Spleen (tissue), 7 donors: ENCODE measurements around the gene TNFRSF18.

ENCODE experiments used
- POLR2A ChIP-seq, 3 donors: fragments of 450-650 bp; IDR thresholded peaks; one replicate each; pipeline ENCODE4 v1.5.1; 2017; ENCODE audit warnings: antibody characterized with exemption in 3 of 3, mild to moderate bottlenecking in 1 of 3
- TF ChIP-seq, protein P1 (sequence below), 11 experiments: fragments of 200-600 bp in 7 of 11; fragments of 450-650 bp in 4 of 11; sonication (generic) in 4 of 11; IDR thresholded peaks in 8 of 11; conservative IDR thresholded peaks in 3 of 11; 1 replicate in 7 of 11; 2 replicates in 4 of 11; pipeline versions ENCODE4 v1.4.0 to v1.8.0; 2016 to 2021; ENCODE audit warnings: antibody characterized with exemption in 11 of 11, inconsistent platforms in 4 of 11, mild to moderate bottlenecking in 1 of 11
- donor health status: DM: no; HTN: no; CAD: no; lungs with moderate emphysema.
- donor health status: DM: no; HTN: no; CAD: no.
- donor health status: DM: no; HTN: no; CAD: no.

DNA sequence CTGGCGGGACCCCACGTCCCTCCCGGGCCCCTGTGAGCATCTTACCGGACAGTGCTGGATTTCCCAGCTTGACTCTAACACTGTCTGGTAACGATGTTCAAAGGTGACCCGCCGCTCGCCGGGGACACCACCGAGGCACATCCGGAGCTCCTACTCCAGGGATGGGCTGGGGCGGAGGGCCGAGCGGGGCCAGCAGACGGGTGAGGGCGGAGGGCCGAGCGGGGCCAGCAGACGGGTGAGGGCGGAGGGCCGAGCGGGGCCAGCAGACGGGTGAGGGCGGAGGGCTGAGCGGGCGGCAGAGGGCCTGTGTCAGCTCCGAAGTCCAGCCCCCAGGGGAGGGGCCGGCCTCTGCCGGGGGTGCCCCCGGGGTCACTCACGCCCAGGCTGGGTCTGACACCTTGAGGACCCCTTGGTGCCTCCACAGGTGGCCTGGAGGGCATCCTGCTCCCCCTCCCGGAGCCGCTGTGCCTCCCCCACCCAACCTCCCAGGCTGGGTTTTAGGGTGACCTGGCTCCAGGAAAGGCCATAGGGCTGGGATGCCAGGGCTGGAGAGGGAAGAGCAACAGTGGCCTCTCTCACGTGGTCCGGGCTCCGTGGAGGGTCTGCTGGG lies 38.4 kb downstream of the TNFRSF18 start:
- TF ChIP-seq, protein P1, sequence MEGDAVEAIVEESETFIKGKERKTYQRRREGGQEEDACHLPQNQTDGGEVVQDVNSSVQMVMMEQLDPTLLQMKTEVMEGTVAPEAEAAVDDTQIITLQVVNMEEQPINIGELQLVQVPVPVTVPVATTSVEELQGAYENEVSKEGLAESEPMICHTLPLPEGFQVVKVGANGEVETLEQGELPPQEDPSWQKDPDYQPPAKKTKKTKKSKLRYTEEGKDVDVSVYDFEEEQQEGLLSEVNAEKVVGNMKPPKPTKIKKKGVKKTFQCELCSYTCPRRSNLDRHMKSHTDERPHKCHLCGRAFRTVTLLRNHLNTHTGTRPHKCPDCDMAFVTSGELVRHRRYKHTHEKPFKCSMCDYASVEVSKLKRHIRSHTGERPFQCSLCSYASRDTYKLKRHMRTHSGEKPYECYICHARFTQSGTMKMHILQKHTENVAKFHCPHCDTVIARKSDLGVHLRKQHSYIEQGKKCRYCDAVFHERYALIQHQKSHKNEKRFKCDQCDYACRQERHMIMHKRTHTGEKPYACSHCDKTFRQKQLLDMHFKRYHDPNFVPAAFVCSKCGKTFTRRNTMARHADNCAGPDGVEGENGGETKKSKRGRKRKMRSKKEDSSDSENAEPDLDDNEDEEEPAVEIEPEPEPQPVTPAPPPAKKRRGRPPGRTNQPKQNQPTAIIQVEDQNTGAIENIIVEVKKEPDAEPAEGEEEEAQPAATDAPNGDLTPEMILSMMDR (IDR thresholded peaks at IDR 0.05 in 8 of 11, conservative IDR thresholded peaks at IDR 0.05 in 3 of 11) = no peak
- TF ChIP-seq POLR2A (IDR thresholded peaks at IDR 0.05) = no peak
